SK-N-SH (cell line): ENCODE measurements around the gene CBFA2T2. TPM values are rescaled to one million over a fixed set of nuclear protein-coding genes. Genes with fewer than 3 reads are reported as not detected.

Source experiments
- CTCF ChIA-PET: fragments of 300-600, 350-600 bp; formaldehyde crosslinking; extraction: SDS; loops from one replicate; lab custom pipeline; 2021; lab: Yijun Ruan, JAX
- POLR2A ChIA-PET: fragments of 350-600 bp; sonication (Branson Sonifier 250); formaldehyde crosslinking; extraction: SDS; loops from one replicate; lab custom pipeline; 2020; ENCODE audit warnings: antibody characterized with exemption, inconsistent platforms; lab: Yijun Ruan, JAX
- DNase-seq: peaks from one replicate; pipeline ENCODE4 v3.0.0; 2012
- H2AFZ ChIP-seq: fragments of 200-600 bp; sonication (generic); 2 replicates; pipeline ENCODE4 v1.8.1; 2016; ENCODE audit warnings: antibody characterized with exemption, mild to moderate bottlenecking, low read depth
- H3F3A ChIP-seq: fragments of 200-600 bp; sonication (generic); replicated peaks from 2 replicates; pipeline ENCODE3; 2016; ENCODE audit warnings: antibody characterized with exemption, mild to moderate bottlenecking; ENCODE audit not compliant: insufficient read depth
- H3K27ac ChIP-seq, 2 experiments: fragments of 200-500 bp in 1 of 2; fragments of 200-600 bp in 1 of 2; sonication (Bioruptor generic) in 1 of 2; sonication (generic), shearing (Covaris generic) in 1 of 2; 2 replicates each; pipeline versions ENCODE4 v1.5.1 to v1.6.1; 2014 to 2016; ENCODE audit warnings: low read depth in 2 of 2, inconsistent platforms in 1 of 2, low read length in 1 of 2, mild to moderate bottlenecking in 1 of 2, mixed read lengths in 1 of 2
- H3K27me3 ChIP-seq: fragments of 200-600 bp; sonication (generic), shearing (Covaris generic); 2 replicates; pipeline ENCODE4 v1.6.1; 2016; ENCODE audit warnings: mixed run types; ENCODE audit not compliant: insufficient read depth
- H3K36me3 ChIP-seq, 2 experiments: fragments of 200-500 bp in 1 of 2; fragments of 200-600 bp in 1 of 2; sonication (Bioruptor generic) in 1 of 2; sonication (generic) in 1 of 2; replicated peaks in 1 of 2; 2 replicates each; pipeline versions ENCODE3 to v1.5.1; 2014 to 2016; ENCODE audit warnings: low read length in 1 of 2, mild to moderate bottlenecking in 1 of 2; ENCODE audit not compliant: insufficient read depth in 2 of 2, control insufficient read depth in 1 of 2
- H3K4me1 ChIP-seq, 2 experiments: fragments of 200-500 bp in 1 of 2; fragments of 200-600 bp in 1 of 2; sonication (Bioruptor generic) in 1 of 2; sonication (generic), shearing (Covaris generic) in 1 of 2; 2 replicates each; pipeline versions ENCODE4 v1.5.1 to v1.6.1; 2014 to 2016; ENCODE audit warnings: low read depth in 1 of 2, low read length in 1 of 2, mixed run types in 1 of 2; ENCODE audit not compliant: insufficient read depth in 2 of 2, control insufficient read depth in 1 of 2
- H3K4me2 ChIP-seq: fragments of 200-600 bp; sonication (generic), shearing (Covaris generic); 2 replicates; pipeline ENCODE4 v1.6.1; 2017; ENCODE audit warnings: mixed run types
- H3K4me3 ChIP-seq, 2 experiments: fragments of 200-500 bp in 1 of 2; fragments of 200-600 bp in 1 of 2; sonication (Bioruptor generic) in 1 of 2; sonication (generic), shearing (Covaris generic) in 1 of 2; 2 replicates each; pipeline versions ENCODE4 v1.5.1 to v1.8.1; 2014 to 2016; ENCODE audit warnings: low read depth in 2 of 2, inconsistent platforms in 1 of 2, low read length in 1 of 2, mild to moderate bottlenecking in 1 of 2, mixed read lengths in 1 of 2, moderate library complexity in 1 of 2
- H3K79me2 ChIP-seq: fragments of 200-600 bp; sonication (generic); 2 replicates; pipeline ENCODE4 v1.8.1; 2017; ENCODE audit warnings: mild to moderate bottlenecking; ENCODE audit not compliant: insufficient read depth
- H3K9ac ChIP-seq: fragments of 200-600 bp; sonication (generic); 2 replicates; pipeline ENCODE4 v1.6.1; 2017; ENCODE audit warnings: mixed run types
- H3K9me2 ChIP-seq: fragments of 200-600 bp; sonication (generic); 2 replicates; pipeline ENCODE4 v1.6.1; 2017; ENCODE audit warnings: mixed run types
- H3K9me3 ChIP-seq: fragments of 200-600 bp; sonication (generic); 2 replicates; pipeline ENCODE4 v1.6.1; 2017; ENCODE audit warnings: mixed run types, mild to moderate bottlenecking, moderate library complexity
- H4K20me1 ChIP-seq: fragments of 200-600 bp; sonication (generic); 2 replicates; pipeline ENCODE4 v1.6.1; 2017; ENCODE audit warnings: mild to moderate bottlenecking, mixed run types; ENCODE audit not compliant: insufficient read depth
- CTCF ChIP-seq: fragments of 200-600 bp; sonication (generic); IDR thresholded peaks from 2 replicates; pipeline ENCODE4 v1.6.1; 2017; ENCODE audit warnings: antibody characterized with exemption, mild to moderate bottlenecking, moderate library complexity
- ELF1 ChIP-seq: IDR thresholded peaks from 2 replicates; pipeline ENCODE4 v1.4.0; 2012
- FOSL2 ChIP-seq: IDR thresholded peaks from 2 replicates; pipeline ENCODE4 v1.4.0; 2012; ENCODE audit warnings: low read depth, mild to moderate bottlenecking, moderate library complexity, borderline replicate concordance
- GABPA ChIP-seq: IDR thresholded peaks from 2 replicates; pipeline ENCODE4 v1.4.0; 2012; ENCODE audit warnings: low read depth, mild to moderate bottlenecking
- GATA2 ChIP-seq: sonication (generic); formaldehyde crosslinking; IDR thresholded peaks from 2 replicates; pipeline ENCODE4 v1.5.0; 2020; ENCODE audit warnings: mild to moderate bottlenecking, missing genetic modification reagents
- IRF3 ChIP-seq: fragments of 150-350 bp; IDR thresholded peaks from 2 replicates; pipeline ENCODE4 v1.6.1; 2016; ENCODE audit warnings: mild to moderate bottlenecking, low read depth, low read length
- NRF1 ChIP-seq: IDR thresholded peaks from 2 replicates; pipeline ENCODE4 v1.6.1; 2012; ENCODE audit warnings: low read depth, mild to moderate bottlenecking, low read length
- PBX3 ChIP-seq: IDR thresholded peaks from 2 replicates; pipeline ENCODE4; 2012
- POLR2AphosphoS5 ChIP-seq: IDR thresholded peaks from 2 replicates; pipeline ENCODE4 v1.6.1; 2012; ENCODE audit warnings: low read depth, low read length
- RAD21 ChIP-seq: IDR thresholded peaks from 2 replicates; pipeline ENCODE4 v1.6.1; 2012; ENCODE audit warnings: mild to moderate bottlenecking, low read length
- RCOR1 ChIP-seq: fragments of 150-350 bp; IDR thresholded peaks from 2 replicates; pipeline ENCODE4 v1.6.1; 2017; ENCODE audit warnings: antibody characterized with exemption, low read length
- RFX5 ChIP-seq: IDR thresholded peaks from 2 replicates; pipeline ENCODE4 v1.6.1; 2012; ENCODE audit warnings: mild to moderate bottlenecking, improper control_type of control experiment, low read length
- RXRA ChIP-seq: IDR thresholded peaks from 2 replicates; pipeline ENCODE4 v1.4.0; 2012; ENCODE audit warnings: low read depth, mild to moderate bottlenecking, borderline replicate concordance
- SMC3 ChIP-seq: IDR thresholded peaks from 2 replicates; pipeline ENCODE4 v1.6.1; 2012; ENCODE audit warnings: low read depth, low read length, improper control_type of control experiment
- TAF1 ChIP-seq: IDR thresholded peaks from 2 replicates; pipeline ENCODE4 v1.6.1; 2012; ENCODE audit warnings: low read depth, mild to moderate bottlenecking, low read length, moderate library complexity, borderline replicate concordance
- TCF12 ChIP-seq: IDR thresholded peaks from 2 replicates; pipeline ENCODE4 v1.4.0; 2012
- TEAD4 ChIP-seq: IDR thresholded peaks from 2 replicates; pipeline ENCODE4 v1.4.0; 2012; ENCODE audit warnings: mild to moderate bottlenecking, borderline replicate concordance; ENCODE audit not compliant: insufficient read depth
- YY1 ChIP-seq: IDR thresholded peaks from 2 replicates; pipeline ENCODE4 v1.4.0; 2012; ENCODE audit warnings: low read depth, mild to moderate bottlenecking
- ZBTB33 ChIP-seq: IDR thresholded peaks from 2 replicates; pipeline ENCODE4 v1.4.0; 2012; ENCODE audit warnings: low read depth, borderline replicate concordance
- WGBS: methylation state at CpG from one replicate; pipeline ENCODE4 v1.1.6; 2017; ENCODE audit warnings: low lambda C conversion rate; 5-methylcytosine and 5-hydroxymethylcytosine counted together
- polyA plus RNA-seq, 3 experiments: library from polyadenylated mRNA; depleted of rRNA; stranded (reverse); fragments of >200 nt; gene quantifications; 2 replicates each; pipeline ENCODE4 v1.2.3, GENCODE V29; 2012

Gene CBFA2T2
- polyA plus RNA-seq, 1 of the 3 experiments (the other 2 are of a cell fraction): 11.0 TPM

GRCh38 chr20:33445881-33446625, 43.8 kb upstream of the CBFA2T2 start:
- Histone ChIP-seq H3K4me2 (no peak overlapping the region), H3K9me2 (no peaks in the 10 kb centered on the region), H3K9ac (no peak overlapping the region), H4K20me1 (no peaks in the 10 kb centered on the region), H2AFZ (no peak overlapping the region), H3K36me3 (no peaks in the 10 kb centered on the region), H3K4me1 (peaks cover 0 to 13% of the 10 kb centered on the region in 2 experiments; a peak in 1 of 4 replicates), H3K27me3 (no peaks in the 10 kb centered on the region), H3K4me3 (no peak overlapping the region), H3F3A (peaks cover under 1% of the 10 kb centered on the region), H3K9me3 (no peaks in the 10 kb centered on the region), H3K79me2 (no peaks in the 10 kb centered on the region), H3K27ac (no peak overlapping the region)
- CTCF ChIA-PET: interaction anchor here (2.1 to 2.7 kb wide), 3 partner anchors 11 to 222 kb away, joined by 7 to 14 read pairs (median 12); partner anchors contain the start of gene ACTL10
- WGBS: 78% methylated on average over 4 of the region's 4 CpGs
- POLR2A ChIA-PET: interaction anchor here (1.3 kb wide), 1 partner anchor 45 kb away, joined by 5 read pairs; the partner anchor contains the start of gene CDK5RAP1
- no peak for DNase-seq
- TF ChIP-seq YY1 (no peak), RXRA (no peak)

- POLR2A ChIA-PET: no interaction called here
- TF ChIP-seq SMC3 (no peak), TAF1 (no peak), FOSL2 (no peak), ELF1 (no peak), RFX5 (no peak), GABPA (no peak), TCF12 (no peak), RAD21 (no peak), POLR2AphosphoS5 (no peak), GATA2 (CRISPR knock-in tag) (no peak), CTCF (no peak), ZBTB33 (no peak), IRF3 (no peak), YY1 (no peak), NRF1 (no peak), RCOR1 (no peak), TEAD4 (no peak), PBX3 (no peak)
- TF ChIP-seq, all 33 proteins: peak for 0
- no peaks in the 10 kb centered on the region; a peak in 1 of 4 replicates for H3K4me1 ChIP-seq
- no peak overlapping the region for H2AFZ ChIP-seq
- no peaks in the 10 kb centered on the region for H3F3A ChIP-seq
- CTCF ChIA-PET: no interaction called here
- no peaks in the 10 kb centered on the region for H3K79me2 ChIP-seq
- H3K9me2 ChIP-seq: no peaks in the 10 kb centered on the region
- no peaks in the 10 kb centered on the region for H4K20me1 ChIP-seq
- no peaks in the 10 kb centered on the region for H3K9me3 ChIP-seq
- no peaks in the 10 kb centered on the region for H3K36me3 ChIP-seq
- no peak overlapping the region for H3K4me2 ChIP-seq
- no peak overlapping the region for H3K27ac ChIP-seq
- H3K9ac ChIP-seq: no peak overlapping the region
- H3K4me3 ChIP-seq: no peak overlapping the region
- WGBS: 49% methylated on average over 4 of the region's 4 CpGs
- no peaks in the 10 kb centered on the region for H3K27me3 ChIP-seq
- no peak for DNase-seq
Observed at GRCh38 chr20:33450867-33451266, 39.0 kb upstream of the CBFA2T2 start.
